ENCODE results near the gene PKIG.
"Not testable (repeated sequence)": the region's sequence is repeated elsewhere in the genome, so short reads cannot be mapped to it uniquely, and the experiment has no call there.

Gene PKIG

DNA sequence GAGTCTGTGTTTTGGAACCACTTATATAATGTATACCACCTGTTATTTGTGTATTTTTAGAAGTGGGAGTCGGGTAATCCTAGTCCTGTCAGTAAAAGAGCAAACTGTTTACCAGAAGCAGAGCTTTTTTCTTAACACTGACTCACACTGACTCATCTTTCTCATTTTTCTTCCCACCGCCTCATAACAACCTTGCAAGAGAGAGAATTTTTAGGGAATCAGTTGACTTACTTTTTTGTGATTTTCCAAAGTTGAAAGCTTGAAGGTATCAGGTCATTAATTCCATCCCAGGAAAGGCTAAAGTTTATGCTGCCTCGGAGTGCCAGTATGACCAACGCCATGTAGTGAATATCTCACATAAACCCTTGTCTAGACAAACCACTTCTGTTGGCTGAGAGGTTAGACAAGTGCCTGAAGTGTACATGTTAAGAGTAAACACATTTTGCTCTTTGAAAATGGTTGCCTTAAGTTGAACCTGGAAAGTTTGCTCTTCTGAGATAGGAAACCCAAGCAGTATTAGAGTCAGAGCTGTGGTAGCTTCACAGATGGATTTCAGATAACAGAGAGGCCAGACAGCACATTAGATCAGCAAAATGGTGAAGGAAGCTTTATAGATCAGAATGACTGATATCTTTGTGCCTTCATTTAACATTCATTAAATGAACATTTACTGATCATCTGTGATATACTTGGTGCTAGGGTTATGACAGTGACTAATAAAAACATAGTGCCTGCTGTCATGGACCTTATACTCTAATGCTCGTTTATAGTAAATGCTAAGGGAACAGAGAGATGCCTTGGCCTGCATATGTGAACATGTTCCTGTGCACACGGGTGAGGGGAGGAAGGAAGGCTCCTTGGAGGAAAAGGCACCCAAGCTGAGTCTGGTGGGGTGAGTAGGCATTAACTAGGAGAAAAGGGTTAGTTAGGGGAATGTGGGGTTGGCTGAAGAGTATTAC lies 29.1 kb upstream of the PKIG start:
- DNase-seq (ENCODE audit: low read depth in 1 of 2, low spot score in 1 of 2) = no peak
- Histone ChIP-seq H3K27ac (replicated peaks) (no peak overlapping the region), H3K27me3 (ENCODE audit: insufficient read depth, poor library complexity, severe bottlenecking) (no peaks in the 10 kb centered on the region), H3K4me3 (replicated peaks; ENCODE audit: insufficient read depth, low read length) (no peak overlapping the region)
- TF ChIP-seq POLR2AphosphoS5 (IDR thresholded peaks at IDR 0.05; ENCODE audit: low read depth) = no peak
- TF ChIP-seq, protein P1, sequence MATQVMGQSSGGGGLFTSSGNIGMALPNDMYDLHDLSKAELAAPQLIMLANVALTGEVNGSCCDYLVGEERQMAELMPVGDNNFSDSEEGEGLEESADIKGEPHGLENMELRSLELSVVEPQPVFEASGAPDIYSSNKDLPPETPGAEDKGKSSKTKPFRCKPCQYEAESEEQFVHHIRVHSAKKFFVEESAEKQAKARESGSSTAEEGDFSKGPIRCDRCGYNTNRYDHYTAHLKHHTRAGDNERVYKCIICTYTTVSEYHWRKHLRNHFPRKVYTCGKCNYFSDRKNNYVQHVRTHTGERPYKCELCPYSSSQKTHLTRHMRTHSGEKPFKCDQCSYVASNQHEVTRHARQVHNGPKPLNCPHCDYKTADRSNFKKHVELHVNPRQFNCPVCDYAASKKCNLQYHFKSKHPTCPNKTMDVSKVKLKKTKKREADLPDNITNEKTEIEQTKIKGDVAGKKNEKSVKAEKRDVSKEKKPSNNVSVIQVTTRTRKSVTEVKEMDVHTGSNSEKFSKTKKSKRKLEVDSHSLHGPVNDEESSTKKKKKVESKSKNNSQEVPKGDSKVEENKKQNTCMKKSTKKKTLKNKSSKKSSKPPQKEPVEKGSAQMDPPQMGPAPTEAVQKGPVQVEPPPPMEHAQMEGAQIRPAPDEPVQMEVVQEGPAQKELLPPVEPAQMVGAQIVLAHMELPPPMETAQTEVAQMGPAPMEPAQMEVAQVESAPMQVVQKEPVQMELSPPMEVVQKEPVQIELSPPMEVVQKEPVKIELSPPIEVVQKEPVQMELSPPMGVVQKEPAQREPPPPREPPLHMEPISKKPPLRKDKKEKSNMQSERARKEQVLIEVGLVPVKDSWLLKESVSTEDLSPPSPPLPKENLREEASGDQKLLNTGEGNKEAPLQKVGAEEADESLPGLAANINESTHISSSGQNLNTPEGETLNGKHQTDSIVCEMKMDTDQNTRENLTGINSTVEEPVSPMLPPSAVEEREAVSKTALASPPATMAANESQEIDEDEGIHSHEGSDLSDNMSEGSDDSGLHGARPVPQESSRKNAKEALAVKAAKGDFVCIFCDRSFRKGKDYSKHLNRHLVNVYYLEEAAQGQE (IDR thresholded peaks at IDR 0.05; ENCODE audit: insufficient replicate concordance, low read depth) = no peak
- TF ChIP-seq SPI1 (IDR thresholded peaks at IDR 0.05; ENCODE audit: borderline replicate concordance, low read depth) = no peak
- TF ChIP-seq, protein P2, sequence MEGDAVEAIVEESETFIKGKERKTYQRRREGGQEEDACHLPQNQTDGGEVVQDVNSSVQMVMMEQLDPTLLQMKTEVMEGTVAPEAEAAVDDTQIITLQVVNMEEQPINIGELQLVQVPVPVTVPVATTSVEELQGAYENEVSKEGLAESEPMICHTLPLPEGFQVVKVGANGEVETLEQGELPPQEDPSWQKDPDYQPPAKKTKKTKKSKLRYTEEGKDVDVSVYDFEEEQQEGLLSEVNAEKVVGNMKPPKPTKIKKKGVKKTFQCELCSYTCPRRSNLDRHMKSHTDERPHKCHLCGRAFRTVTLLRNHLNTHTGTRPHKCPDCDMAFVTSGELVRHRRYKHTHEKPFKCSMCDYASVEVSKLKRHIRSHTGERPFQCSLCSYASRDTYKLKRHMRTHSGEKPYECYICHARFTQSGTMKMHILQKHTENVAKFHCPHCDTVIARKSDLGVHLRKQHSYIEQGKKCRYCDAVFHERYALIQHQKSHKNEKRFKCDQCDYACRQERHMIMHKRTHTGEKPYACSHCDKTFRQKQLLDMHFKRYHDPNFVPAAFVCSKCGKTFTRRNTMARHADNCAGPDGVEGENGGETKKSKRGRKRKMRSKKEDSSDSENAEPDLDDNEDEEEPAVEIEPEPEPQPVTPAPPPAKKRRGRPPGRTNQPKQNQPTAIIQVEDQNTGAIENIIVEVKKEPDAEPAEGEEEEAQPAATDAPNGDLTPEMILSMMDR (IDR thresholded peaks at IDR 0.05; ENCODE audit: insufficient read depth, low read length) = no peak
- TF ChIP-seq GABPA (IDR thresholded peaks at IDR 0.05; ENCODE audit: low read depth) = no peak

DNA sequence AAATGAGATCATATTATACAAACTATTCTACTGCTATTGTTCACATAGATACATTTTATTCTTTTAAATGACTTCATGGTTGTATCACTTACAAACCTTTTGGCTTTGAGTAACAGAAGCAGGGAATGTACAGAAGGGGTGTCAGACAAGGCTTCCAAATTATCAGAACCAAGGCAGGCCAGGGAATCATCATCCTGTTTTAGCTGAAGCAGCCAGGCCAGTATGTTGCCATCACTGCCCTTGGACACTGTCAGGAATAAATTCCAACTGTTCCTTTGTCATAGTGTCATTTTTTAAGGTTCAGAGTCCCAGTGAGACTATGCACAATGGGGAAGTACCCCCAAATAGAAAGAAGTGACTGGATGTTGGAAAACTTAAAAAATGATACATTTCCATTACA lies 23.1 kb upstream of the PKIG start:
- TF ChIP-seq SPI1 (IDR thresholded peaks at IDR 0.05; ENCODE audit: borderline replicate concordance, low read depth) (no peak), GABPA (IDR thresholded peaks at IDR 0.05; ENCODE audit: low read depth) (no peak), POLR2AphosphoS5 (IDR thresholded peaks at IDR 0.05; ENCODE audit: low read depth) (no peak)
- TF ChIP-seq, protein P1 (IDR thresholded peaks at IDR 0.05; ENCODE audit: insufficient replicate concordance, low read depth) = no peak
- H3K27ac ChIP-seq (replicated peaks) = no peak overlapping the region
- no peak for DNase-seq (ENCODE audit: low read depth in 1 of 2, low spot score in 1 of 2)
- peaks cover 2% of the 10 kb centered on the region for H3K27me3 ChIP-seq (ENCODE audit: insufficient read depth, poor library complexity, severe bottlenecking)
- no peak overlapping the region for H3K4me3 ChIP-seq (replicated peaks; ENCODE audit: insufficient read depth, low read length)

DNA sequence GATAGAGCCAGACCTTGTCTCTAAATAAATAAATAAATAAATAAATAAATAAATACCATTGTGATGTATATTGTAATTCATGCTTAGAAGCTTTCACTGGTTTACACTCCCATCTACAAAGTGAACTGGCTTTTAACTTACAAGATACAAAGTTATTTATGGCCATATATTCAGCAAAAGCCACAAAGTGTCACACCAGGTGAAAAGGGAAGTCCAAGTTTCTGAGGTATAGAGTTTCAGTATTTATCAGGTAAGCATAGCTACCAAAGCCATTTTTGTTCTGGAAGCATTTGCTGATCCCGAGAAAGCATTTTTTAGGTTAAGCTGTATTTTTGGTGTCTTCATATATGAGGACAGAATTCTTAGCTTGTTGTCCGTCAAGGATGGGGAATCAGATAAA lies 22.1 kb upstream of the PKIG start:
- no peak for DNase-seq (ENCODE audit: low read depth in 1 of 2, low spot score in 1 of 2)
- Histone ChIP-seq H3K27ac (replicated peaks) (no peak overlapping the region), H3K27me3 (ENCODE audit: insufficient read depth, poor library complexity, severe bottlenecking) (peaks cover 2% of the 10 kb centered on the region), H3K4me3 (replicated peaks; ENCODE audit: insufficient read depth, low read length) (no peak overlapping the region)
- no peak for TF ChIP-seq SPI1 (IDR thresholded peaks at IDR 0.05; ENCODE audit: borderline replicate concordance, low read depth)
- TF ChIP-seq, protein P1 (IDR thresholded peaks at IDR 0.05; ENCODE audit: insufficient replicate concordance, low read depth) = no peak
- TF ChIP-seq, protein P2 (IDR thresholded peaks at IDR 0.05; ENCODE audit: insufficient read depth, low read length) = no peak
- TF ChIP-seq POLR2AphosphoS5 (IDR thresholded peaks at IDR 0.05; ENCODE audit: low read depth) = no peak
- TF ChIP-seq GABPA (IDR thresholded peaks at IDR 0.05; ENCODE audit: low read depth) = no peak

DNA sequence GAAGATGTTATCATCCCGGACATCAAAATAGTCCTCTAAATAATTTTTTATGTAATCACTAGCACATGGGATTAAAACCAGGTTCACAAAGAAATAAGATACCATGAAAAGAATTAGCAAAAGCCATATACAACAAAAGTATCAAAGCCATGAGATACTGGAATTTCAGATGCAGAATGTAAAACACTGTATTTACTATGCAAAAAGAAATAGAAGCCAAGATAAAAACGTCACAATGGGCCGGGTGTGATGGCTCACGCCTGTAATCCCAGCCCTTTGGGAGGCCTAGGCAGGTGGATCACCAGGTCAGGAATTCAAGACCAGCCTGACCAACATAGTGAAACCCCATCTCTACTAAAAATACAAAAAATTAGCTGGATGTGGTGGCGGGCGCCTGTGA lies 21.6 kb upstream of the PKIG start:
- not testable (repeated sequence) for DNase-seq (ENCODE audit: low read depth in 1 of 2, low spot score in 1 of 2); H3K27me3 ChIP-seq (ENCODE audit: insufficient read depth, poor library complexity, severe bottlenecking)

More for the DNA sequence above, 21.6 kb upstream of the PKIG start:
- not testable (repeated sequence) for H3K27ac ChIP-seq (replicated peaks); H3K4me3 ChIP-seq (replicated peaks; ENCODE audit: insufficient read depth, low read length)

All from HL-60 (cell line).